Progenitor cell of endocrine pancreas (in vitro differentiated cells): Measurements from ENCODE around the gene TAC4. TPM values are rescaled to one million over a fixed set of nuclear protein-coding genes. Genes with fewer than 3 reads are reported as not detected.

Source experiments
- DNase-seq: peaks from one replicate; pipeline ENCODE4 v3.0.0; 2021; ENCODE audit warnings: low spot score; ENCODE audit not compliant: unreplicated experiment
- H3K27ac Mint-ChIP-seq: 2 replicates; pipeline ENCODE4 v1.8.0; 2021; ENCODE audit warnings: mild to moderate bottlenecking, moderate library complexity, mixed read lengths
- H3K27me3 Mint-ChIP-seq: 2 replicates; pipeline ENCODE4 v1.8.0; 2021; ENCODE audit warnings: mixed read lengths
- H3K36me3 Mint-ChIP-seq: 2 replicates; pipeline ENCODE4 v1.8.0; 2022; ENCODE audit warnings: mixed read lengths; ENCODE audit not compliant: insufficient read depth
- H3K4me1 Mint-ChIP-seq: 2 replicates; pipeline ENCODE4 v1.8.0; 2021; ENCODE audit warnings: low read depth, mixed read lengths
- H3K4me3 Mint-ChIP-seq: 2 replicates; pipeline ENCODE4 v1.8.0; 2021; ENCODE audit warnings: low read depth, mild to moderate bottlenecking, moderate library complexity, mixed read lengths
- H3K9me3 Mint-ChIP-seq: 2 replicates; pipeline ENCODE4 v1.8.0; 2021; ENCODE audit warnings: low read depth, mixed read lengths
- CTCF ChIP-seq: fragments of 200-600 bp; sonication (generic); IDR thresholded peaks from one replicate; pipeline ENCODE4 v1.5.0; 2021; ENCODE audit warnings: antibody characterized with exemption, mild to moderate bottlenecking; ENCODE audit not compliant: unreplicated experiment
- total RNA-seq: library from RNA; stranded (reverse); gene quantifications from 2 replicates; pipeline ENCODE4 v1.2.1, GENCODE V29; 2021

TAC4 gene
- total RNA-seq, 1 donor from 2014 or later = not detected

GRCh38 chr17:49889500-49889899 lies 41.6 kb upstream of the TAC4 start:
- Mint-ChIP-seq H3K4me3 (no peak overlapping the region), H3K9me3 (no peaks in the 10 kb centered on the region), H3K36me3 (no peaks in the 10 kb centered on the region), H3K4me1 (peaks cover 19% of the 10 kb centered on the region), H3K27me3 (peaks cover 31% of the 10 kb centered on the region), H3K27ac (no peak overlapping the region)
- no peak for TF ChIP-seq CTCF
- no peak for DNase-seq

GRCh38 chr17:49887744-49888360 lies 40.0 kb upstream of the TAC4 start:
- H3K4me1 Mint-ChIP-seq = peaks cover 19% of the 10 kb centered on the region
- no peak for DNase-seq
- H3K27me3 Mint-ChIP-seq = peaks cover 25% of the 10 kb centered on the region
- H3K36me3 Mint-ChIP-seq = no peaks in the 10 kb centered on the region
- H3K9me3 Mint-ChIP-seq = no peaks in the 10 kb centered on the region
- H3K4me3 Mint-ChIP-seq = no peak overlapping the region
- H3K27ac Mint-ChIP-seq = peak overlapping the region; percentile 94
- no peak for TF ChIP-seq CTCF

- Mint-ChIP-seq H3K9me3 (no peaks in the 10 kb centered on the region), H3K27me3 (peaks cover 27% of the 10 kb centered on the region), H3K4me3 (peak overlapping the region; percentile 34), H3K4me1 (peaks cover 16% of the 10 kb centered on the region), H3K27ac (peak overlapping the region; percentile 94), H3K36me3 (no peaks in the 10 kb centered on the region)
- TF ChIP-seq CTCF = no peak
- DNase-seq = peak; percentile 56
Measured at GRCh38 chr17:49887086-49887743, 39.3 kb upstream of the TAC4 start.

- TF ChIP-seq CTCF = no peak
- no peaks in the 10 kb centered on the region for H3K36me3 Mint-ChIP-seq
- no peaks in the 10 kb centered on the region for H3K9me3 Mint-ChIP-seq
- DNase-seq = no peak
- peaks cover 16% of the 10 kb centered on the region for H3K27me3 Mint-ChIP-seq
- H3K4me1 Mint-ChIP-seq = peaks cover 16% of the 10 kb centered on the region
- peak overlapping the region; percentile 56 for H3K27ac Mint-ChIP-seq
- no peak overlapping the region for H3K4me3 Mint-ChIP-seq
Measured at GRCh38 chr17:49886036-49886435, 38.2 kb upstream of the TAC4 start.

GRCh38 chr17:49882434-49882833 lies 34.6 kb upstream of the TAC4 start:
- H3K27me3 Mint-ChIP-seq = peaks cover 36% of the 10 kb centered on the region

More at GRCh38 chr17:49882434-49882833, 34.6 kb upstream of the TAC4 start:
- H3K9me3 Mint-ChIP-seq = no peaks in the 10 kb centered on the region
- peaks cover 9% of the 10 kb centered on the region for H3K4me1 Mint-ChIP-seq
- no peak for DNase-seq
- TF ChIP-seq CTCF = no peak
- no peaks in the 10 kb centered on the region for H3K36me3 Mint-ChIP-seq
- no peak overlapping the region for H3K27ac Mint-ChIP-seq
- H3K4me3 Mint-ChIP-seq = no peak overlapping the region
